ENCODE measurements around the gene NPEPPS. TPM values are rescaled to one million over a fixed set of nuclear protein-coding genes. Genes with fewer than 3 reads are reported as not detected.

Gene NPEPPS
- total RNA-seq, 1 experiment from 2014 or later = 63.4 TPM

- no TSS peak for BruUV-seq (replicated peaks)
- Histone ChIP-seq H3K36me3 (ENCODE audit: insufficient read depth, low read length, poor library complexity, severe bottlenecking) (no peaks in the 10 kb centered on the region), H3K4me3 (ENCODE audit: low read depth, low read length, poor library complexity, severe bottlenecking) (no peak overlapping the region), H3K27me3 (replicated peaks; ENCODE audit: insufficient read depth, low read depth, low read length, poor library complexity) (no peaks in the 10 kb centered on the region), H3K4me1 (ENCODE audit: insufficient read depth, low read length, poor library complexity, severe bottlenecking) (no peaks in the 10 kb centered on the region), H3K27ac (ENCODE audit: low read depth, low read length, poor library complexity, severe bottlenecking) (no peak overlapping the region), H3K9me3 (ENCODE audit: low read depth, low read length, poor library complexity, severe bottlenecking) (no peaks in the 10 kb centered on the region)
- ChIA-PET POLR2A (ENCODE audit: low non-redundant PET) (no interaction called here), CTCF (no interaction called here)
- intact Hi-C loops (cut with micrococcal nuclease; ENCODE audit: unreplicated experiment) = no loop called here
- no peak for DNase-seq (ENCODE audit: low spot score)
- no peak for TF ChIP-seq EZH2 (IDR thresholded peaks at IDR 0.05; ENCODE audit: borderline replicate concordance, low read depth, low read length, poor library complexity, severe bottlenecking)
Measured at GRCh38 chr17:47633996-47634395, 103.1 kb downstream of the NPEPPS start.

- Histone ChIP-seq H3K4me3 (ENCODE audit: low read depth, low read length, poor library complexity, severe bottlenecking) (no peak overlapping the region), H3K27ac (ENCODE audit: low read depth, low read length, poor library complexity, severe bottlenecking) (no peak overlapping the region), H3K27me3 (replicated peaks; ENCODE audit: insufficient read depth, low read depth, low read length, poor library complexity) (no peaks in the 10 kb centered on the region), H3K36me3 (ENCODE audit: insufficient read depth, low read length, poor library complexity, severe bottlenecking) (no peaks in the 10 kb centered on the region), H3K4me1 (ENCODE audit: insufficient read depth, low read length, poor library complexity, severe bottlenecking) (no peaks in the 10 kb centered on the region), H3K9me3 (ENCODE audit: low read depth, low read length, poor library complexity, severe bottlenecking) (no peaks in the 10 kb centered on the region)
- intact Hi-C loops (cut with micrococcal nuclease; ENCODE audit: unreplicated experiment) = no loop called here
- POLR2A ChIA-PET (ENCODE audit: low non-redundant PET) = no interaction called here
- CTCF ChIA-PET = no interaction called here
- DNase-seq (ENCODE audit: low spot score) = no peak
- TF ChIP-seq EZH2 (IDR thresholded peaks at IDR 0.05; ENCODE audit: borderline replicate concordance, low read depth, low read length, poor library complexity, severe bottlenecking) = no peak
- TF ChIP-seq CTCF (conservative IDR thresholded peaks at IDR 0.05; ENCODE audit: low read depth, low read length) = no peak
- no TSS peak for BruUV-seq (replicated peaks)
Measured at GRCh38 chr17:47634870-47635269, 104.0 kb downstream of the NPEPPS start.

- no peak for DNase-seq (ENCODE audit: low spot score)
- intact Hi-C loops (cut with micrococcal nuclease; ENCODE audit: unreplicated experiment) = no loop called here
- no peaks in the 10 kb centered on the region for H3K36me3 ChIP-seq (ENCODE audit: insufficient read depth, low read length, poor library complexity, severe bottlenecking)
- ChIA-PET CTCF (interaction anchor here (0.7 kb wide), 1 partner anchor 64 kb away, joined by 4 read pairs; no protein-coding TSS in a partner anchor), POLR2A (ENCODE audit: low non-redundant PET) (no interaction called here)
- no peaks in the 10 kb centered on the region for H3K9me3 ChIP-seq (ENCODE audit: low read depth, low read length, poor library complexity, severe bottlenecking)
- H3K4me1 ChIP-seq (ENCODE audit: insufficient read depth, low read length, poor library complexity, severe bottlenecking) = no peaks in the 10 kb centered on the region
- no TSS peak for BruUV-seq (replicated peaks)
- no peak overlapping the region for H3K4me3 ChIP-seq (ENCODE audit: low read depth, low read length, poor library complexity, severe bottlenecking)
- no peaks in the 10 kb centered on the region for H3K27me3 ChIP-seq (replicated peaks; ENCODE audit: insufficient read depth, low read depth, low read length, poor library complexity)
- TF ChIP-seq EZH2 (IDR thresholded peaks at IDR 0.05; ENCODE audit: borderline replicate concordance, low read depth, low read length, poor library complexity, severe bottlenecking) (no peak), CTCF (conservative IDR thresholded peaks at IDR 0.05; ENCODE audit: low read depth, low read length) (no peak)
- H3K27ac ChIP-seq (ENCODE audit: low read depth, low read length, poor library complexity, severe bottlenecking) = no peak overlapping the region
Measured at GRCh38 chr17:47635734-47636133, 104.8 kb downstream of the NPEPPS start.

DNA sequence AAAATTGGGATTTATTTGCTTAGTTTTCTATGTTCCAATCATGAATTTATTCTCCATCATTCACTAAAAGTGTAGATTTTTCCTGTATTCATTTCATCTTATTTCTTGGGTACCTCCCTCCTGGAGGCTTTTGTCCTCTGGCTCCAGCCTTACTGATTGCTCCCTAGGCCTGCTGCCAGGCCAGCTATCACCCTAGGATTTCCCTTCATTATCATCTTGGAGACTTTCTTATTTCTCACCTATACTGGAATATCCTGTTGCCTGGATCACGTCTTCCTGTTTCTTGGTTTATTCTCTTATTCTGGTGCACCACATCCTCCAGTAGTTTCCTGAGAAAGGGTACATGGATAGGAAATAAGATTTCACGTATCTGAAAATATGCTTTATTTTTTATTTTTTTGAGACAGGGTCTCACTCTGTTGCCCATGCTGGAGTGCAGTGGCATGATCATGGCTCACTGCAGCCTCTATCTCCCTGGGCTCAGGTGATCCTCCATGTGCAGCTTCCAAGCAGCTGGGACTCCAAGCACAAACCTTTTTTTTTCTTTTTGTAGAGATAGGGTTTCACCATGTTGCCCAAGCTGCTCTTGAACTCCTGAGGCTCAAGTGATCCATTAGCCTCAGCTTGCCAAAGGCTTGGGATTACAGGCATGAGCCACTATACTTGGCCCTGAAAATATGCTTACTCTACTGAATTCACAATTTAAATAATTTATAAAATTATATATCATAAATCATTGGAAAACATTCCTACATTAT, 105.5 kb downstream of the NPEPPS start:
- no peak for DNase-seq (ENCODE audit: low spot score)
- no peak overlapping the region for H3K4me3 ChIP-seq (ENCODE audit: low read depth, low read length, poor library complexity, severe bottlenecking)
- no peaks in the 10 kb centered on the region for H3K9me3 ChIP-seq (ENCODE audit: low read depth, low read length, poor library complexity, severe bottlenecking)
- no peak for TF ChIP-seq EZH2 (IDR thresholded peaks at IDR 0.05; ENCODE audit: borderline replicate concordance, low read depth, low read length, poor library complexity, severe bottlenecking)
- TF ChIP-seq CTCF (conservative IDR thresholded peaks at IDR 0.05; ENCODE audit: low read depth, low read length) = no peak
- H3K27ac ChIP-seq (ENCODE audit: low read depth, low read length, poor library complexity, severe bottlenecking) = no peak overlapping the region
- no TSS peak for BruUV-seq (replicated peaks)
- POLR2A ChIA-PET (ENCODE audit: low non-redundant PET) = no interaction called here
- H3K4me1 ChIP-seq (ENCODE audit: insufficient read depth, low read length, poor library complexity, severe bottlenecking) = no peaks in the 10 kb centered on the region
- intact Hi-C loops (cut with micrococcal nuclease; ENCODE audit: unreplicated experiment) = no loop called here
- H3K27me3 ChIP-seq (replicated peaks; ENCODE audit: insufficient read depth, low read depth, low read length, poor library complexity) = no peaks in the 10 kb centered on the region
- CTCF ChIA-PET = no interaction called here
- H3K36me3 ChIP-seq (ENCODE audit: insufficient read depth, low read length, poor library complexity, severe bottlenecking) = no peaks in the 10 kb centered on the region

Measured in A673 (cell line).